Epithelial cell of esophagus (primary cell): ENCODE data around the gene CHST2.

Experiments used
- DNase-seq: peaks from one replicate; pipeline ENCODE4 v3.0.0; 2010; ENCODE audit warnings: low read depth
- H3K4me3 ChIP-seq: 2 replicates; pipeline ENCODE4 v1.5.1; 2011; ENCODE audit warnings: mild to moderate bottlenecking, low read length, control low read depth
- CTCF ChIP-seq: IDR thresholded peaks from 2 replicates; pipeline ENCODE4 v1.5.1; 2011; ENCODE audit warnings: low read depth, mild to moderate bottlenecking, low read length, control low read depth, inconsistent platforms; ENCODE audit not compliant: insufficient read depth; ENCODE audit errors: missing control alignments

Gene CHST2

GRCh38 chr3:143146486-143147274 lies 27.1 kb downstream of the CHST2 start:
- no peak overlapping the region for H3K4me3 ChIP-seq
- DNase-seq: no peak
- TF ChIP-seq CTCF: no peak

GRCh38 chr3:143147707-143148106 lies 28.1 kb downstream of the CHST2 start:
- DNase-seq: no peak
- no peak for TF ChIP-seq CTCF
- H3K4me3 ChIP-seq: no peak overlapping the region

- DNase-seq: no peak
- H3K4me3 ChIP-seq: no peak overlapping the region
- TF ChIP-seq CTCF: no peak
Measured at GRCh38 chr3:143150071-143150470, 30.5 kb downstream of the CHST2 start.

- no peak overlapping the region for H3K4me3 ChIP-seq
- no peak for TF ChIP-seq CTCF
- DNase-seq: no peak
Measured at GRCh38 chr3:143151004-143151731, 31.6 kb downstream of the CHST2 start.

- no peak overlapping the region for H3K4me3 ChIP-seq
- no peak for TF ChIP-seq CTCF
- no peak for DNase-seq
Measured at GRCh38 chr3:143152043-143152442, 32.5 kb downstream of the CHST2 start.

GRCh38 chr3:143155756-143156155 lies 36.2 kb downstream of the CHST2 start:
- no peak for TF ChIP-seq CTCF
- peak; percentile 47 for DNase-seq
- H3K4me3 ChIP-seq: no peak overlapping the region
